K562 (cell line): Measurements from ENCODE around the gene HPRT1. TPM values are rescaled to one million over a fixed set of nuclear protein-coding genes. Genes with fewer than 3 reads are reported as not detected.

Experiments
- ATAC-seq: fragments of 200-7000 bp; cut with Tn5 transposase; 3 replicates; pipeline ENCODE4 v1.9.1; 2020; ENCODE audit warnings: moderate library complexity
- BruUV-seq: library from RNA; stranded (reverse); fragments of 400-500 nt; replicated peaks from 2 replicates; lab custom pipeline; 2021; lab: Mats Ljungman, UMichigan
- CTCF ChIA-PET: fragments of 300-600 bp; formaldehyde crosslinking; extraction: SDS; loops from one replicate; lab custom pipeline; 2021; ENCODE audit warnings: low intra/inter-chr PET ratio; lab: Yijun Ruan, JAX
- POLR2A ChIA-PET: fragments of 300-600, 350-650 bp; sonication (Branson Sonifier 250); formaldehyde crosslinking; extraction: SDS; loops from one replicate; lab custom pipeline; 2021; ENCODE audit warnings: antibody characterized with exemption, inconsistent platforms; lab: Yijun Ruan, JAX
- DNase-seq, 4 experiments: peaks; one replicate each; pipeline versions ENCODE4 v3.0.0 to v3.0.0-alpha.2; 2011 to 2018; ENCODE audit warnings: low spot score in 3 of 4, mixed read lengths in 3 of 4; ENCODE audit errors: extremely low read depth in 1 of 4
- FAIRE-seq: peaks from 2 replicates; lab custom pipeline; 2011; peaks lifted over from hg19 to GRCh38; lab: Jason Lieb, UNC
- H2AFZ ChIP-seq: 2 replicates; pipeline ENCODE4 v1.6.0; 2011; ENCODE audit warnings: low read depth, low read length, control low read depth, inconsistent platforms
- H3K27ac ChIP-seq: fragments of 200-600 bp; 3 replicates; pipeline ENCODE4 v1.8.0; 2011; ENCODE audit warnings: low read depth, mild to moderate bottlenecking, control low read depth, inconsistent platforms, low read length, moderate library complexity, mixed read lengths; ENCODE audit errors: extremely low read depth
- H3K27me3 ChIP-seq, 2 experiments: fragments of 300-600 bp in 1 of 2; 2 replicates in 1 of 2; 3 replicates in 1 of 2; pipeline versions ENCODE4 v1.6.0 to v1.8.0; 2011; ENCODE audit warnings: inconsistent platforms in 2 of 2, low read length in 2 of 2, mild to moderate bottlenecking in 1 of 2, mixed read lengths in 1 of 2, moderate library complexity in 1 of 2; ENCODE audit not compliant: control insufficient read depth in 2 of 2, insufficient read depth in 2 of 2
- H3K36me3 ChIP-seq: fragments of 300-600 bp; 3 replicates; pipeline ENCODE4 v1.8.0; 2011; ENCODE audit warnings: mild to moderate bottlenecking, low read length, inconsistent platforms; ENCODE audit not compliant: control insufficient read depth, insufficient read depth
- H3K4me1 ChIP-seq, 2 experiments: fragments of 200-600 bp in 1 of 2; replicated peaks in 1 of 2; 2 replicates in 1 of 2; 3 replicates in 1 of 2; pipeline versions ENCODE4 v1.5.1 to v1.8.0; 2011; ENCODE audit warnings: inconsistent platforms in 2 of 2, low read length in 2 of 2, mild to moderate bottlenecking in 1 of 2, mixed read lengths in 1 of 2, moderate library complexity in 1 of 2; ENCODE audit not compliant: control insufficient read depth in 2 of 2, insufficient read depth in 2 of 2
- H3K4me2 ChIP-seq: 2 replicates; pipeline ENCODE4 v1.6.1; 2011; ENCODE audit warnings: low read length, control low read depth, inconsistent platforms, mixed read lengths; ENCODE audit not compliant: insufficient read depth
- H3K4me3 ChIP-seq: fragments of 200-600 bp; sonication (generic), shearing (Covaris generic); 2 replicates; pipeline ENCODE4 v1.5.1; 2016; ENCODE audit warnings: control low read depth, inconsistent platforms
- H3K79me2 ChIP-seq: fragments of 200-600 bp; 3 replicates; pipeline ENCODE4 v1.8.0; 2011; ENCODE audit warnings: low read length, inconsistent platforms; ENCODE audit not compliant: control insufficient read depth, insufficient read depth
- H3K9ac ChIP-seq, 2 experiments: 2 replicates each; pipeline versions ENCODE4 v1.6.0 to v1.6.1; 2011; ENCODE audit warnings: low read depth in 2 of 2, low read length in 2 of 2, control low read depth in 1 of 2, inconsistent platforms in 1 of 2, mild to moderate bottlenecking in 1 of 2, mixed read lengths in 1 of 2; ENCODE audit not compliant: insufficient read depth in 1 of 2
- H3K9me1 ChIP-seq: one replicate; pipeline ENCODE4 v1.6.0; 2011; ENCODE audit warnings: inconsistent platforms, mild to moderate bottlenecking, low read length, moderate library complexity; ENCODE audit not compliant: control insufficient read depth, insufficient read depth
- H3K9me3 ChIP-seq: replicated peaks from 2 replicates; pipeline ENCODE4 v1.5.1; 2011; ENCODE audit warnings: low read depth, low read length, inconsistent platforms; ENCODE audit not compliant: control insufficient read depth, insufficient read depth
- H4K20me1 ChIP-seq: replicated peaks from 2 replicates; pipeline ENCODE4 v1.6.1; 2011; ENCODE audit warnings: low read length, inconsistent platforms, mixed read lengths; ENCODE audit not compliant: control insufficient read depth, insufficient read depth
- CREB1 ChIP-seq, 2 experiments: sonication (generic) in 1 of 2; formaldehyde crosslinking in 1 of 2; IDR thresholded peaks; 2 replicates each; pipeline versions ENCODE4 v1.6.1 to v1.8.0; 2012 to 2022; ENCODE audit warnings: inconsistent platforms in 1 of 2, mild to moderate bottlenecking in 1 of 2, missing genetic modification reagents in 1 of 2, moderate library complexity in 1 of 2
- MTF1 ChIP-seq: fragments of 250-450 bp; sonication (Bioruptor Pico); IDR thresholded peaks from 2 replicates; pipeline ENCODE4 v1.9.0; 2021; ENCODE audit warnings: moderate library complexity, mild to moderate bottlenecking, inconsistent platforms, borderline replicate concordance
- NR1H2 ChIP-seq: sonication (generic); formaldehyde crosslinking; IDR thresholded peaks from 2 replicates; pipeline ENCODE4 v1.4.0; 2020; ENCODE audit warnings: mild to moderate bottlenecking, missing genetic modification reagents
- ZBTB40 ChIP-seq, 2 experiments: fragments of 450-650 bp in 1 of 2; sonication (generic) in 1 of 2; formaldehyde crosslinking in 1 of 2; IDR thresholded peaks; 2 replicates each; pipeline versions ENCODE4 v1.7.1 to v1.9.0; 2016 to 2022; ENCODE audit warnings: inconsistent platforms in 1 of 2, mild to moderate bottlenecking in 1 of 2, missing genetic modification reagents in 1 of 2
- ZNF518B ChIP-seq: fragments of 250-450 bp; sonication (Bioruptor Pico); IDR thresholded peaks from 2 replicates; pipeline ENCODE4 v1.5.0; 2021; ENCODE audit warnings: mild to moderate bottlenecking, moderate library complexity
- WGBS: fragments of 100-300 bp; shearing (Covaris generic); methylation state at CpG from one replicate; pipeline ENCODE4 v1.1.6; 2016; ENCODE audit warnings: low coverage, mixed read lengths; ENCODE audit not compliant: insufficient coverage; ENCODE audit errors: missing lambda C conversion rate; 5-methylcytosine and 5-hydroxymethylcytosine counted together
- in situ Hi-C: fragments of 300-500 bp; cut with MboI; formaldehyde crosslinking; loops from 4 replicates; pipeline ENCODE4 v1.15.0; 2018; ENCODE audit warnings: inconsistent platforms, mixed read lengths
- intact Hi-C: fragments of 100-400 bp; cut with micrococcal nuclease; formaldehyde crosslinking; loops from 2 replicates; pipeline ENCODE4 v1.14.2; 2022
- polyA plus RNA-seq, 8 experiments: library from polyadenylated mRNA; depleted of rRNA in 4 of 8; stranded (reverse) in 5 of 8; unstranded in 3 of 8; fragments of >200 nt; fragmentation: Nextera tagmentation in 2 of 8; fragmentation: Illumina TruSeq in 1 of 8; extraction: Ambion mirVana in 2 of 8; extraction: Trizol in 1 of 8; gene quantifications; 2 replicates each; pipeline versions ENCODE4 v1.2.1 to v1.2.3, GENCODE V29; 2011 to 2014; ENCODE audit warnings: inconsistent platforms in 1 of 8, missing spikeins in 1 of 8
- total RNA-seq, 7 experiments: library from RNA; depleted of rRNA in 6 of 7; stranded (reverse); fragments of >200 nt in 6 of 7; fragmentation: Illumina TruSeq in 2 of 7; extraction: Trizol in 2 of 7; gene quantifications; 2 replicates each; pipeline versions ENCODE4 v1.2.1 to v1.2.3, GENCODE V29; 2011 to 2021; ENCODE audit warnings: low replicate concordance in 1 of 7

The HPRT1 gene
- total and polyA plus RNA-seq, 9 of the 15 experiments (the other 6 are each of a cell fraction or from before 2014, with no cell fraction given): 24.4 to 158 (median 104) TPM

DNA sequence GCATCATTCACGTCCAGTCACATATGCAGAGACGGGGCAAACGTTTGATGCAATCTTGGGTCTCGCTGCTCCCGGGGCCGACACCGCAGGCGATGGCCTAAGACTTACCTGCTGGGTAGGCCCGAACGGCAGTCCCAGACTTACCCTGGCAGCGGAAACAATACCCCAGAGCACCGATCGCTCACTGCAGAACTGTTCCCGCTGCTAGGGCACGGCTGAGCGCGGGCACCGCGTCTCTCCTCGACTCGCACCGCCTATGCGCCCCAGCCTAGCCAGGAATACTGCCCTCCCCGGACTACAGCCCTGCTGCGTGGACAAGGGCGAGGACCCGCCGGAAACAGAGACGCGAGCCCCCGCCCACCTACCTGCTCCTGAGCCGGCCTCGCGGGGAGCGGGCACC is 86.2 kb downstream of the HPRT1 start (continued):
- no peak for TF ChIP-seq ZNF518B

- ATAC-seq (no peak), FAIRE-seq (no peak), DNase-seq (no peak)
- Histone ChIP-seq H2AFZ (no peak overlapping the region), H3K27me3 (no peaks in the 10 kb centered on the region), H3K9ac (peak overlapping the region in 1 of 2 experiments; percentile 84; a peak in 1 of 4 replicates), H4K20me1 (no peaks in the 10 kb centered on the region), H3K9me1 (no peaks in the 10 kb centered on the region), H3K9me3 (0 out of 2 replicates have a peak, but pooled peaks cover 2% of the 10 kb centered on the region), H3K36me3 (peaks cover 8% of the 10 kb centered on the region; the same call in 1 of the 3 replicates), H3K27ac (no peak overlapping the region), H3K4me3 (no peak overlapping the region), H3K79me2 (peaks cover 16% of the 10 kb centered on the region), H3K4me2 (no peak overlapping the region; the same call in 1 of the 2 replicates), H3K4me1 (peaks cover 2 to 23% of the 10 kb centered on the region in 2 experiments; a peak in 4 of 5 replicates)
- WGBS: 63% methylated on average over 7 of the region's 7 CpGs
- POLR2A ChIA-PET: no interaction called here
- intact Hi-C loops (no loop called here), in situ Hi-C loops (no loop called here)
- CTCF ChIA-PET: no interaction called here
- no TSS peak for BruUV-seq
- no peak for TF ChIP-seq NR1H2 (CRISPR knock-in tag)
- TF ChIP-seq MTF1: no peak
- TF ChIP-seq ZBTB40 (IDR thresholded peaks at IDR 0.05): no peak
- no peak for TF ChIP-seq ZBTB40 (CRISPR knock-in tag; IDR thresholded peaks at IDR 0.05)
- TF ChIP-seq CREB1 (IDR thresholded peaks at IDR 0.05): no peak
- no peak for TF ChIP-seq CREB1 (CRISPR knock-in tag; IDR thresholded peaks at IDR 0.05)
Measured at GRCh38 chrX:134547047-134547679, 87.2 kb downstream of the HPRT1 start.
